K562 (cell line): Measurements from ENCODE around the gene CDH2.

Experiments used
- ADNP ChIP-seq: fragments of 200-800 bp; sonication (Bioruptor generic); IDR thresholded peaks from 2 replicates; pipeline ENCODE4 v1.6.1; 2016; ENCODE audit warnings: missing genetic modification characterization, missing compliant biosample characterization
- ATF7 ChIP-seq: fragments of 450-650 bp; IDR thresholded peaks from 2 replicates; pipeline ENCODE4 v1.7.1; 2014; ENCODE audit warnings: mild to moderate bottlenecking, moderate library complexity
- MAFK ChIP-seq: IDR thresholded peaks from 2 replicates; pipeline ENCODE4 v1.6.1; 2011; ENCODE audit warnings: low read length, improper control_type of control experiment
- REST ChIP-seq, 2 experiments: fragments of 450-650 bp; formaldehyde crosslinking in 1 of 2; IDR thresholded peaks; 2 replicates each; pipeline versions ENCODE4 v1.4.0 to v1.6.1; 2014 to 2020; ENCODE audit warnings: mild to moderate bottlenecking in 2 of 2, borderline replicate concordance in 1 of 2, low read depth in 1 of 2
- SRSF9 ChIP-seq: fragments of 200-400 bp; formaldehyde crosslinking; IDR thresholded peaks from 2 replicates; pipeline ENCODE4 v1.6.1; 2017; ENCODE audit warnings: low read depth, low read length, borderline replicate concordance
- USF1 ChIP-seq: sonication (generic); formaldehyde crosslinking; IDR thresholded peaks from 2 replicates; pipeline ENCODE4 v1.9.0; 2022; ENCODE audit warnings: mild to moderate bottlenecking, missing genetic modification reagents
- ZNF212 ChIP-seq: fragments of 450-650 bp; formaldehyde crosslinking; IDR thresholded peaks from 2 replicates; pipeline ENCODE4 v1.4.0; 2020; ENCODE audit warnings: mild to moderate bottlenecking
- ZNF586 ChIP-seq: fragments of 450-650 bp; formaldehyde crosslinking; conservative IDR thresholded peaks from 2 replicates; pipeline ENCODE4 v1.4.0; 2020; ENCODE audit warnings: mild to moderate bottlenecking, moderate library complexity
- ZZZ3 ChIP-seq: fragments of 450-650 bp; IDR thresholded peaks from 2 replicates; pipeline ENCODE4 v1.6.1; 2016; ENCODE audit warnings: antibody characterized with exemption, mild to moderate bottlenecking, moderate library complexity

- no peak for TF ChIP-seq USF1 (CRISPR knock-in tag)
- no peak for TF ChIP-seq ATF7
- TF ChIP-seq ZZZ3: no peak
- TF ChIP-seq ADNP (tag): no peak
- no peak for TF ChIP-seq ZNF586 (CRISPR knock-in tag)
- no peak for TF ChIP-seq MAFK
- no peak for TF ChIP-seq ZNF212 (CRISPR knock-in tag)
- TF ChIP-seq REST (IDR thresholded peaks at IDR 0.05; ENCODE audit: borderline replicate concordance): no peak
- TF ChIP-seq REST (CRISPR knock-in tag; IDR thresholded peaks at IDR 0.05; ENCODE audit: low read depth): no peak
- TF ChIP-seq SRSF9: no peak
These were observed 275.3 kb downstream of the CDH2 start for GRCh38 chr18:27901424-27902226.
